GM23248 (cell line): ENCODE results near the gene CTNND2. TPM values are rescaled to one million over a fixed set of nuclear protein-coding genes. Genes with fewer than 3 reads are reported as not detected.

Source experiments
- DNase-seq: peaks from one replicate; pipeline ENCODE4 v3.0.0-alpha.2; 2015
- H2AFZ ChIP-seq: fragments of 200-600 bp; sonication (generic); 2 replicates; pipeline ENCODE4 v1.6.1; 2016; ENCODE audit warnings: antibody characterized with exemption
- H3F3A ChIP-seq: fragments of 200-600 bp; sonication (generic); 2 replicates; pipeline ENCODE4 v1.6.1; 2016; ENCODE audit warnings: mild to moderate bottlenecking, antibody characterized with exemption, mixed run types; ENCODE audit not compliant: insufficient read depth
- H3K27ac ChIP-seq: fragments of 200-600 bp; sonication (generic); 2 replicates; pipeline ENCODE4 v1.5.1; 2016; ENCODE audit warnings: mild to moderate bottlenecking
- H3K27me3 ChIP-seq: fragments of 200-600 bp; sonication (generic); replicated peaks from 2 replicates; pipeline ENCODE4 v1.6.1; 2016; ENCODE audit warnings: mild to moderate bottlenecking; ENCODE audit not compliant: insufficient read depth
- H3K36me3 ChIP-seq: fragments of 200-600 bp; sonication (generic); 2 replicates; pipeline ENCODE4 v1.6.1; 2016; ENCODE audit warnings: low read depth, mild to moderate bottlenecking
- H3K4me1 ChIP-seq: fragments of 200-600 bp; sonication (generic); 2 replicates; pipeline ENCODE4 v1.6.1; 2016; ENCODE audit warnings: mild to moderate bottlenecking; ENCODE audit not compliant: insufficient read depth
- H3K4me2 ChIP-seq: fragments of 200-600 bp; sonication (generic); one replicate; pipeline ENCODE4 v1.6.1; 2016; ENCODE audit warnings: mild to moderate bottlenecking; ENCODE audit not compliant: unreplicated experiment
- H3K4me3 ChIP-seq: fragments of 200-600 bp; sonication (generic); 2 replicates; pipeline ENCODE4 v1.5.1; 2016; ENCODE audit warnings: mild to moderate bottlenecking
- H3K79me2 ChIP-seq: fragments of 200-600 bp; sonication (generic); 2 replicates; pipeline ENCODE4 v1.6.1; 2016; ENCODE audit warnings: mild to moderate bottlenecking; ENCODE audit not compliant: insufficient read depth
- H3K9ac ChIP-seq: fragments of 200-600 bp; sonication (generic); 2 replicates; pipeline ENCODE4 v1.6.1; 2016; ENCODE audit warnings: mild to moderate bottlenecking
- H3K9me2 ChIP-seq: fragments of 200-600 bp; sonication (generic); 2 replicates; pipeline ENCODE4 v1.6.1; 2016; ENCODE audit warnings: mixed run types, mild to moderate bottlenecking, moderate library complexity; ENCODE audit not compliant: insufficient read depth
- H3K9me3 ChIP-seq: fragments of 200-600 bp; sonication (generic); one replicate; pipeline ENCODE4 v1.6.1; 2017; ENCODE audit warnings: low read depth
- H4K20me1 ChIP-seq: fragments of 200-600 bp; sonication (generic); 2 replicates; pipeline ENCODE4 v1.6.0; 2016; ENCODE audit not compliant: insufficient read depth
- EZH2 ChIP-seq: fragments of 200-600 bp; sonication (generic); IDR thresholded peaks from 2 replicates; pipeline ENCODE4 v1.6.1; 2018; ENCODE audit warnings: antibody characterized with exemption, mild to moderate bottlenecking; ENCODE audit not compliant: insufficient read depth, poor library complexity, severe bottlenecking
- EZH2phosphoT487 ChIP-seq: fragments of 200-600 bp; sonication (generic); IDR thresholded peaks from 2 replicates; pipeline ENCODE4 v1.6.1; 2018; ENCODE audit warnings: antibody characterized with exemption, moderate library complexity, mild to moderate bottlenecking, low read depth; ENCODE audit not compliant: insufficient read depth
- WGBS, 2 experiments: methylation state at CpG; one replicate each; pipeline ENCODE4 v1.1.6; 2015 to 2017; ENCODE audit warnings: low lambda C conversion rate in 2 of 2, low coverage in 1 of 2; ENCODE audit errors: missing lambda C conversion rate in 2 of 2; 5-methylcytosine and 5-hydroxymethylcytosine counted together
- in situ Hi-C: fragments of 300-500 bp; cut with MboI; formaldehyde crosslinking; loops from 2 replicates; pipeline ENCODE4 v1.15.0; 2020
- polyA plus RNA-seq: library from polyadenylated mRNA; unstranded; fragments of >200 nt; fragmentation: Nextera tagmentation; extraction: Ambion mirVana; gene quantifications from 2 replicates; pipeline ENCODE4 v1.2.1, GENCODE V29; 2016
- total RNA-seq: library from RNA; depleted of rRNA; stranded (reverse); fragments of >200 nt; shearing (Covaris generic); gene quantifications from 2 replicates; pipeline ENCODE4 v1.2.3, GENCODE V29; 2014

CTNND2 gene
- total and polyA plus RNA-seq, 2 experiments from 2014 or later, result not detected

GRCh38 chr5:11928909-11929308 lies 24.7 kb upstream of the CTNND2 start:
- in situ Hi-C loops, result no loop called here

GRCh38 chr5:11925701-11926100 lies 21.5 kb upstream of the CTNND2 start:
- Histone ChIP-seq H2AFZ (no peak overlapping the region), H3K9ac (no peak overlapping the region), H3K27me3 (no peaks in the 10 kb centered on the region), H3K79me2 (no peaks in the 10 kb centered on the region), H3K4me1 (no peaks in the 10 kb centered on the region), H4K20me1 (no peaks in the 10 kb centered on the region), H3K9me3 (no peaks in the 10 kb centered on the region), H3F3A (no peaks in the 10 kb centered on the region), H3K4me3 (no peak overlapping the region), H3K4me2 (no peak overlapping the region), H3K9me2 (no peaks in the 10 kb centered on the region), H3K36me3 (no peaks in the 10 kb centered on the region), H3K27ac (no peak overlapping the region)
- DNase-seq, result no peak
- in situ Hi-C loops, result no loop called here
- 0 to 9% methylated on average over 1 of the region's 1 CpG for WGBS, 2 experiments
- TF ChIP-seq EZH2 (no peak), EZH2phosphoT487 (no peak)

More at GRCh38 chr5:11928909-11929308, 24.7 kb upstream of the CTNND2 start:
- 7 to 8% methylated on average over 4 of the region's 4 CpGs for WGBS, 2 experiments
- Histone ChIP-seq H3K4me2 (no peak overlapping the region), H3K4me1 (no peaks in the 10 kb centered on the region), H3K4me3 (no peak overlapping the region), H3K9me3 (no peaks in the 10 kb centered on the region), H4K20me1 (no peaks in the 10 kb centered on the region), H3F3A (no peaks in the 10 kb centered on the region), H3K27me3 (no peaks in the 10 kb centered on the region), H2AFZ (no peak overlapping the region), H3K9me2 (no peaks in the 10 kb centered on the region), H3K36me3 (no peaks in the 10 kb centered on the region), H3K27ac (no peak overlapping the region), H3K9ac (no peak overlapping the region), H3K79me2 (no peaks in the 10 kb centered on the region)
- TF ChIP-seq EZH2phosphoT487 (no peak), EZH2 (no peak)
- DNase-seq, result no peak

- no peaks in the 10 kb centered on the region for H4K20me1 ChIP-seq
- H3K79me2 ChIP-seq, result no peaks in the 10 kb centered on the region
- H2AFZ ChIP-seq, result no peak overlapping the region
- DNase-seq, result no peak
- TF ChIP-seq EZH2 (no peak), EZH2phosphoT487 (no peak)
- no peak overlapping the region for H3K4me3 ChIP-seq
- H3K36me3 ChIP-seq, result no peaks in the 10 kb centered on the region
- no peaks in the 10 kb centered on the region for H3K27me3 ChIP-seq
- H3K4me2 ChIP-seq, result no peak overlapping the region
- H3K9ac ChIP-seq, result no peak overlapping the region
- WGBS, 2 experiments, result 15 to 18% methylated on average over 2 of the region's 2 CpGs
- in situ Hi-C loops, result no loop called here
- no peaks in the 10 kb centered on the region for H3F3A ChIP-seq
- H3K9me3 ChIP-seq, result no peaks in the 10 kb centered on the region
- H3K9me2 ChIP-seq, result no peaks in the 10 kb centered on the region
- no peak overlapping the region for H3K27ac ChIP-seq
- no peaks in the 10 kb centered on the region for H3K4me1 ChIP-seq
Measured at GRCh38 chr5:11922394-11922793, 18.1 kb upstream of the CTNND2 start.

- Histone ChIP-seq H3K27ac (no peak overlapping the region), H3K9me3 (no peaks in the 10 kb centered on the region), H4K20me1 (no peaks in the 10 kb centered on the region), H3K27me3 (no peaks in the 10 kb centered on the region), H3K79me2 (no peaks in the 10 kb centered on the region), H3K36me3 (no peaks in the 10 kb centered on the region), H3K4me3 (no peak overlapping the region), H3K9me2 (no peaks in the 10 kb centered on the region), H3K4me2 (no peak overlapping the region), H3K4me1 (no peaks in the 10 kb centered on the region), H3F3A (no peaks in the 10 kb centered on the region), H3K9ac (no peak overlapping the region), H2AFZ (no peak overlapping the region)
- 43% methylated on average over 9 of the region's 9 CpGs for WGBS, 2 experiments
- DNase-seq, result no peak
- TF ChIP-seq EZH2phosphoT487, result no peak
- no peak for TF ChIP-seq EZH2
- in situ Hi-C loops, result no loop called here
Measured at GRCh38 chr5:11918463-11919045, 14.3 kb upstream of the CTNND2 start.

GRCh38 chr5:11909471-11909870 lies 5.2 kb upstream of the CTNND2 start:
- H3K9me3 ChIP-seq, result no peaks in the 10 kb centered on the region
- no peak overlapping the region for H3K27ac ChIP-seq
- no peak for TF ChIP-seq EZH2phosphoT487
- TF ChIP-seq EZH2, result no peak
- no peaks in the 10 kb centered on the region for H3K79me2 ChIP-seq
- H3K9ac ChIP-seq, result no peak overlapping the region
- no peaks in the 10 kb centered on the region for H3K4me1 ChIP-seq
- no peaks in the 10 kb centered on the region for H3F3A ChIP-seq
- no peak for DNase-seq
- no peak overlapping the region for H3K4me2 ChIP-seq
- H2AFZ ChIP-seq, result no peak overlapping the region
- 12 to 22% methylated on average over 2 of the region's 2 CpGs for WGBS, 2 experiments
- H3K9me2 ChIP-seq, result no peaks in the 10 kb centered on the region
- H3K36me3 ChIP-seq, result no peaks in the 10 kb centered on the region
- no peak overlapping the region for H3K4me3 ChIP-seq
- no peaks in the 10 kb centered on the region for H4K20me1 ChIP-seq
- H3K27me3 ChIP-seq, result peaks cover 17% of the 10 kb centered on the region
- in situ Hi-C loops, result no loop called here
